HFF-Myc (cell line): ENCODE results near the gene METTL14.

Experiments
- DNase-seq: peaks from one replicate; pipeline ENCODE4 v3.0.0-alpha.2; 2011; ENCODE audit warnings: low read depth; ENCODE audit errors: extremely low read depth
- H3K4me3 ChIP-seq: replicated peaks from 2 replicates; pipeline ENCODE4 v1.5.1; 2011; ENCODE audit warnings: low read depth, mild to moderate bottlenecking, control low read depth, low read length
- CTCF ChIP-seq: IDR thresholded peaks from 2 replicates; pipeline ENCODE4 v1.5.1; 2012; ENCODE audit warnings: mild to moderate bottlenecking, low read depth, low read length, control low read depth; ENCODE audit errors: missing control alignments

Gene METTL14

GRCh38 chr4:118762730-118763477 is 77.7 kb downstream of the METTL14 start:
- TF ChIP-seq CTCF, result no peak
- DNase-seq, result no peak

More at GRCh38 chr4:118762730-118763477, 77.7 kb downstream of the METTL14 start:
- H3K4me3 ChIP-seq, result no peak overlapping the region
